ENCODE results near the gene ZIC4. TPM values are rescaled to one million over a fixed set of nuclear protein-coding genes. Genes with fewer than 3 reads are reported as not detected.

Gene ZIC4
- total RNA-seq, 1 donor from 2014 or later = not detected

- H3K9me3 Mint-ChIP-seq (ENCODE audit: unreplicated experiment) = peaks cover 37% of the 10 kb centered on the region
Measured at GRCh38 chr3:147409143-147410115, 3.1 kb upstream of the ZIC4 start, which contains the start of gene ZIC1. Gene ZIC1 (plus strand): TSS chr3:147409365. CDS start chr3:147410113, 748 bp downstream.

GRCh38 chr3:147408188-147409100 is 2.1 kb upstream of the ZIC4 start:
- TF ChIP-seq CTCF (IDR thresholded peaks at IDR 0.05; ENCODE audit: partially characterized antibody, unreplicated experiment) = no peak
- Mint-ChIP-seq H3K9me3 (ENCODE audit: unreplicated experiment) (peaks cover 35% of the 10 kb centered on the region), H3K4me3 (ENCODE audit: unreplicated experiment) (peak overlapping the region; percentile 64), H3K27ac (ENCODE audit: unreplicated experiment) (no peak overlapping the region), H3K4me1 (ENCODE audit: low read depth, unreplicated experiment) (peaks cover 11% of the 10 kb centered on the region), H3K27me3 (ENCODE audit: unreplicated experiment) (peaks cover 62% of the 10 kb centered on the region), H3K36me3 (ENCODE audit: unreplicated experiment) (no peaks in the 10 kb centered on the region)
- no peak for DNase-seq

More at GRCh38 chr3:147409143-147410115, 3.1 kb upstream of the ZIC4 start, which contains the start of gene ZIC1:
- no peak for DNase-seq
- no peaks in the 10 kb centered on the region for H3K36me3 Mint-ChIP-seq (ENCODE audit: unreplicated experiment)
- H3K27me3 Mint-ChIP-seq (ENCODE audit: unreplicated experiment) = peaks cover 64% of the 10 kb centered on the region
- peaks cover 11% of the 10 kb centered on the region for H3K4me1 Mint-ChIP-seq (ENCODE audit: low read depth, unreplicated experiment)
- no peak for TF ChIP-seq CTCF (IDR thresholded peaks at IDR 0.05; ENCODE audit: partially characterized antibody, unreplicated experiment)
- H3K27ac Mint-ChIP-seq (ENCODE audit: unreplicated experiment) = no peak within 1 kb of the TSS
- peak within 1 kb of the TSS; percentile 68 for H3K4me3 Mint-ChIP-seq (ENCODE audit: unreplicated experiment)

- Mint-ChIP-seq H3K27me3 (ENCODE audit: unreplicated experiment) (peaks cover 59% of the 10 kb centered on the region), H3K36me3 (ENCODE audit: unreplicated experiment) (no peaks in the 10 kb centered on the region), H3K27ac (ENCODE audit: unreplicated experiment) (peak overlapping the region; percentile 38), H3K4me3 (ENCODE audit: unreplicated experiment) (peak overlapping the region; percentile 44), H3K4me1 (ENCODE audit: low read depth, unreplicated experiment) (peaks cover 11% of the 10 kb centered on the region), H3K9me3 (ENCODE audit: unreplicated experiment) (peaks cover 32% of the 10 kb centered on the region)
- DNase-seq = no peak
- TF ChIP-seq CTCF (IDR thresholded peaks at IDR 0.05; ENCODE audit: partially characterized antibody, unreplicated experiment) = no peak
Measured at GRCh38 chr3:147407498-147408187, 1.3 kb upstream of the ZIC4 start.

GRCh38 chr3:147407114-147407497 is 763 bp upstream of the ZIC4 start:
- no peak overlapping the region for H3K4me3 Mint-ChIP-seq (ENCODE audit: unreplicated experiment)
- TF ChIP-seq CTCF (IDR thresholded peaks at IDR 0.05; ENCODE audit: partially characterized antibody, unreplicated experiment) = no peak
- DNase-seq = no peak
- peaks cover 11% of the 10 kb centered on the region for H3K4me1 Mint-ChIP-seq (ENCODE audit: low read depth, unreplicated experiment)
- H3K9me3 Mint-ChIP-seq (ENCODE audit: unreplicated experiment) = peaks cover 29% of the 10 kb centered on the region
- no peak overlapping the region for H3K27ac Mint-ChIP-seq (ENCODE audit: unreplicated experiment)
- no peaks in the 10 kb centered on the region for H3K36me3 Mint-ChIP-seq (ENCODE audit: unreplicated experiment)
- H3K27me3 Mint-ChIP-seq (ENCODE audit: unreplicated experiment) = peaks cover 58% of the 10 kb centered on the region
